ENCODE measurements around the gene TTI1. TPM values are rescaled to one million over a fixed set of nuclear protein-coding genes. Genes with fewer than 3 reads are reported as not detected.

TTI1 gene
- total and polyA plus RNA-seq, 3 experiments from 2014 or later: 16.7 to 41.6 (median 40.5) TPM

Other genes starting within 250 kb of the TTI1 start
- not detected for gene VSTM2L, start 130.3 kb downstream of the TTI1 start, total RNA-seq
- not detected for gene VSTM2L, start 130.3 kb downstream of the TTI1 start, polyA plus RNA-seq
- gene RPRD1B, start 290 bp upstream of the TTI1 start, total RNA-seq: 10 to 100 TPM; 39.1 TPM
- gene RPRD1B, start 290 bp upstream of the TTI1 start, polyA plus RNA-seq: 5.2 TPM
- not detected for gene TGM2, start 131.8 kb upstream of the TTI1 start, total RNA-seq
- not detected for gene TGM2, start 131.8 kb upstream of the TTI1 start, polyA plus RNA-seq
- not detected for gene KIAA1755, start 227.3 kb upstream of the TTI1 start, total RNA-seq
- not detected for gene KIAA1755, start 227.3 kb upstream of the TTI1 start, polyA plus RNA-seq